Activated CD4-positive, alpha-beta T cell treated with anti-CD3 and anti-CD28 coated beads, Interleukin-2, amount 10 ng/mL, durations not matched to agents 7 days and 5 days (primary cell): ENCODE results near the gene VPS26C. TPM values are rescaled to one million over a fixed set of nuclear protein-coding genes. Genes with fewer than 3 reads are reported as not detected.
A peak's percentile ranks its signal among the peaks of the same experiment; 100 is the strongest.

Source experiments
- CTCF ChIA-PET: fragments of 350-600 bp; sonication (Branson Sonifier 250); formaldehyde crosslinking; loops from one replicate; lab custom pipeline; 2021; ENCODE audit warnings: antibody characterized with exemption; lab: Charles Lee
- POLR2A ChIA-PET: fragments of 350-600 bp; sonication (Branson Sonifier 250); formaldehyde crosslinking; loops from one replicate; lab custom pipeline; 2021; ENCODE audit warnings: antibody characterized with exemption; lab: Charles Lee
- DNase-seq: peaks from one replicate; pipeline ENCODE4 v3.0.0-alpha.2; 2020
- H3K27ac Mint-ChIP-seq: one replicate; pipeline ENCODE4 v1.8.0; 2021; ENCODE audit warnings: mild to moderate bottlenecking, moderate library complexity, mixed read lengths
- H3K27me3 Mint-ChIP-seq: one replicate; pipeline ENCODE4 v1.8.0; 2021; ENCODE audit warnings: mixed read lengths
- H3K36me3 Mint-ChIP-seq: one replicate; pipeline ENCODE4 v1.8.0; 2021; ENCODE audit warnings: low read depth, mixed read lengths
- H3K4me1 Mint-ChIP-seq: one replicate; pipeline ENCODE4 v1.8.0; 2021; ENCODE audit warnings: mixed read lengths
- H3K4me3 Mint-ChIP-seq: one replicate; pipeline ENCODE4 v1.8.0; 2021; ENCODE audit warnings: mild to moderate bottlenecking, moderate library complexity, mixed read lengths
- H3K9me3 Mint-ChIP-seq: one replicate; pipeline ENCODE4 v1.8.0; 2021; ENCODE audit warnings: mixed read lengths
- total RNA-seq, 2 experiments: library from RNA; stranded (reverse); gene quantifications; one replicate each; pipeline ENCODE4 v1.2.3, GENCODE V29; 2021

VPS26C gene
- total RNA-seq, 2 experiments from 2014 or later: 80.1 to 85.6 TPM

DNA sequence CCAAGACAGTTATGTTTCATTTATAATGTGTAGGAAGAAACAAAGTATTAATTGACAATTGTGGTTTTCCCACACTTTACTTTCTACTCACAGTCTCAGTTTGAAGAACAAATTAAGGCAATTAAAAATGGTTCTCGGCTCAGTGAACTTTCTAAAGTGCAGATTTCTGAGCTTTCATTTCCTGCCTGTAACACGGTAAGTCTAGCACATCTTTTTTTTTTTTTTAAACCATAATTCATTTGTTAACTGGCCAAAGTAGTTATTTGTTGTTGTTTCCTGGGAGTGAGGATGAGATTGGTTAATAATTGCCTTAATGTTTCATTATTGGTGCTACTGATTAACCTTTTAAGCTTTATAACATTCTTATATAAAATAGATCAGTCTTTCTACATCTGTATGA is 75.1 kb downstream of the VPS26C start:
- Mint-ChIP-seq H3K27ac (peak overlapping the region; percentile 25), H3K27me3 (no peaks in the 10 kb centered on the region), H3K4me3 (no peak overlapping the region), H3K36me3 (peaks cover 33% of the 10 kb centered on the region), H3K4me1 (peaks cover 8% of the 10 kb centered on the region), H3K9me3 (no peaks in the 10 kb centered on the region)
- ChIA-PET POLR2A (interaction anchor here (0.6 kb wide), 2 partner anchors 29 to 112 kb away, joined by 4 to 8 read pairs; no protein-coding TSS in a partner anchor), CTCF (interaction anchor here (0.6 kb wide), 1 partner anchor 17 kb away, joined by 3 read pairs; no protein-coding TSS in a partner anchor)
- DNase-seq: no peak

DNA sequence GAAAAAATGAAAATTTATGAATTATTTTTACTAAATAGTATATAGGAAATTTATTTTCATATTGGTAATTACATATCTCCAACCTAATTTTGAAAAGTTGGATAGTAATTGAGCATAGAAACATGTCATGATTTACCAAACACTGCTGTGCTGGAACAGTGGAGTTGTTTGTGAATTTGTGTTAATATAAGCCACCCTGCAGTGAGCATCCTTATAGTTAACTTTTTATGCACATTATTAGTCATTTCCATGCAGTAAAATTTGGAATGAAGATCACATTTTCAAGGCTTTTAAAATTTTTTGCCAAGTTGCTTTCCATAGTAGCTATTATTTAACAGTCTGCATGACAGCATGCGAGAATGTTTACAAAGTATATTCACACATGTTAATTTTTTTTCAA is 78.3 kb downstream of the VPS26C start:
- DNase-seq: no peak
- peaks cover 37% of the 10 kb centered on the region for H3K36me3 Mint-ChIP-seq
- H3K27ac Mint-ChIP-seq: no peak overlapping the region
- no peak overlapping the region for H3K4me3 Mint-ChIP-seq
- peaks cover 19% of the 10 kb centered on the region for H3K4me1 Mint-ChIP-seq
- CTCF ChIA-PET: interaction anchor here (1.2 to 2.2 kb wide), 4 partner anchors 8 to 18 kb away, joined by 3 to 5 read pairs (median 3); no protein-coding TSS in a partner anchor
- POLR2A ChIA-PET: no interaction called here
- no peaks in the 10 kb centered on the region for H3K9me3 Mint-ChIP-seq
- no peaks in the 10 kb centered on the region for H3K27me3 Mint-ChIP-seq

DNA sequence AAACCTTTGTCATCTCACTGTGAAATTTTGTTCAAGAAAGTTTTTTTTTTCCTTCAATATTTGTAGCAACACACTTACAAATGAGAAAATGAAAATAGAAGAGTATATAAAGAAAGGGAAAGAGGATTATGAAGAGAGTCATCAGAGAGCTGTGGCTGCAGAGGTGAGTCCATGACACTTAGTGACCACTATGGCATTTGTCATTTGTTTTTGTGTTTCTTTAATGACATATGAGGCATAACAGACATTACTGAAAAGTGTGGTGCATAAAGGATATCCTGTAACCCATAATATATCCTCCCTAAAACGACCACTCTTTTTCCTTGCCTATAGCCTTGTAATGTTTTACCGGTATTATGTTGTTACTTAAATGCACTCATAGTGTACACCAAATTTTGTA is 80.2 kb downstream of the VPS26C start:
- Mint-ChIP-seq H3K4me1 (peaks cover 19% of the 10 kb centered on the region), H3K27me3 (no peaks in the 10 kb centered on the region), H3K9me3 (no peaks in the 10 kb centered on the region), H3K36me3 (peaks cover 42% of the 10 kb centered on the region), H3K4me3 (no peak overlapping the region), H3K27ac (no peak overlapping the region)
- CTCF ChIA-PET: no interaction called here
- POLR2A ChIA-PET: no interaction called here
- DNase-seq: no peak

DNA sequence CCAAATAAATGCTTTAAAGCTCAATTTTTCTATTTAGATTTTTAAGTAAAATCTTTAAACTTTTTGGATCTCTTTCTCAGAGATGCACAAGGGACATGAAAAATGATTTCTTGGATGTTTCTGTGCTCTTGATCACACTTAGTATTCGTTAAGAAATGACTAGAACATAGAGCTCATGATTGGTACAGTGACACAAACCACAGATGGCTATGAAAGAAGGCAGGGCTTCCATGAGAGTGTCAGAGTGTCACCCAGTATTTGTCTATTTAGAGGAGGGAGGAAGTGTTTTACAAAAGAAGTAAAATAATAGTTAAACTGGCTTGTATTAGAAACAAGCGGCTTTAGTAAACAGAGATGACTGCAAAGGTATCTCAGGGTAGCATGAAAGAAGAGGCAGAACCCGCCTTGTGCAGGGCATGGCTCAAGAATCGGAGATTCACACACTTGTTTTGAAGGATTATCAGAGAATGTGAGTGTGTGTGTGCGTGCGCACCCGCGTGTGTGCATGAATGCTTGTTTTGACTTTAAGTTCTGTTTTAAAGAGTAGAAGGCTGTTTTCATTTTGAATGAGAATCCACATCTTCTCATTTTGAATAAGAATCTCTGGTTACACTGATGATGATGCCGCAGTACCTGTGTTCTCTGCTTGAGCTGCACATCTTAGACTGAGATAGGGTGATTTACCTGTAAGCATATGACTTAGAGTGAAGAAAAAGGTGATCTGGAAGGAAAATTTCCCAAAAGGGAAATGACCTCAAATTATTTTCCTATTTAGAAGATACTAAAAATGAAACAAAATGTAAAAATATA is 82.1 kb downstream of the VPS26C start:
- H3K9me3 Mint-ChIP-seq: peaks cover 2% of the 10 kb centered on the region
- DNase-seq: no peak
- ChIA-PET POLR2A (no interaction called here), CTCF (interaction anchor here (0.6 to 0.7 kb wide), 3 partner anchors 10 to 68 kb away, joined by 3 read pairs; no protein-coding TSS in a partner anchor)
- H3K36me3 Mint-ChIP-seq: peaks cover 41% of the 10 kb centered on the region
- no peak overlapping the region for H3K4me3 Mint-ChIP-seq
- no peaks in the 10 kb centered on the region for H3K27me3 Mint-ChIP-seq
- peaks cover 16% of the 10 kb centered on the region for H3K4me1 Mint-ChIP-seq
- H3K27ac Mint-ChIP-seq: peak overlapping the region; percentile 6

DNA sequence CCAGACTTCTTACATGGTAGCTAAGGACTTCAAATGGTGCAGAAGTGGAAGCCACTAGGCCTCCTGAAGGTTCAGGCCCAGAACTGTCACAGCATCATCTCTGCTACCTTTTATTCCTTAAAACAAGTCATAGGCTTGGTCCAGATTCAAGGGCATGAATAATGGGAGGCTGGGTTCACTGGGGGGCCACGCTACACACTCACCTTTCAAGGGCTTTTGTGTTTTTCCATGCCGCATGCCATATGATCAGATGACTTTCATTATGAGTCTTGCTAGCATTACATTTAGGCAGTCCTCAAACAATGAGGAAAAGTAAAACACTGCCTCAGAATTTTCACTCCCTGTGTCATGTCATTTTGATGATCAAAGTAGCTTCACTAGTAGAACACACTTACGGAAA is 83.4 kb downstream of the VPS26C start:
- peaks cover 16% of the 10 kb centered on the region for H3K4me1 Mint-ChIP-seq
- CTCF ChIA-PET: no interaction called here
- peaks cover 3% of the 10 kb centered on the region for H3K9me3 Mint-ChIP-seq
- H3K27me3 Mint-ChIP-seq: no peaks in the 10 kb centered on the region
- DNase-seq: no peak
- H3K4me3 Mint-ChIP-seq: no peak overlapping the region
- no peak overlapping the region for H3K27ac Mint-ChIP-seq
- POLR2A ChIA-PET: interaction anchor here (0.5 kb wide), 1 partner anchor 34 kb away, joined by 3 read pairs; no protein-coding TSS in a partner anchor
- H3K36me3 Mint-ChIP-seq: peaks cover 44% of the 10 kb centered on the region

DNA sequence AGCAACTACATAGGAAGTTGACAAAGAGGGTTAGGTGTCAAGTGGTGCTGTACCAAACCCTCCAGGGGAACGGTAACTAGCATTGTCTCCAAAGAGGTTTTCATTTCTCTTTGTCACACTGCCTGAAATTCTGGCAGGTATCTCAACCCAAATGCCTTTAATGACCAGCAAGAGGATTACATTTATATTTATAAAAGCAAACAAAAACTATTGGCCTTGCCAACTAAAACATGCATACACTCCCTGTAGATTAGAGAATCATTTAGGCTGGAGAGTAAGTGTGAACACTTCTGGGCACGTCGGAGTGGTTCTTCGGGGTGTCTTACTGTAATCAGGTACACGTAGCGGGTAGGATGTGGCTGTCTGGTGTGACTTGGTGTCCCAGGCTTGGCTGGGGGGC is 84.9 kb downstream of the VPS26C start:
- Mint-ChIP-seq H3K9me3 (peaks cover 3% of the 10 kb centered on the region), H3K4me1 (peaks cover 15% of the 10 kb centered on the region), H3K4me3 (no peak overlapping the region), H3K27me3 (no peaks in the 10 kb centered on the region), H3K36me3 (peaks cover 49% of the 10 kb centered on the region), H3K27ac (no peak overlapping the region)
- ChIA-PET CTCF (no interaction called here), POLR2A (no interaction called here)
- DNase-seq: no peak

DNA sequence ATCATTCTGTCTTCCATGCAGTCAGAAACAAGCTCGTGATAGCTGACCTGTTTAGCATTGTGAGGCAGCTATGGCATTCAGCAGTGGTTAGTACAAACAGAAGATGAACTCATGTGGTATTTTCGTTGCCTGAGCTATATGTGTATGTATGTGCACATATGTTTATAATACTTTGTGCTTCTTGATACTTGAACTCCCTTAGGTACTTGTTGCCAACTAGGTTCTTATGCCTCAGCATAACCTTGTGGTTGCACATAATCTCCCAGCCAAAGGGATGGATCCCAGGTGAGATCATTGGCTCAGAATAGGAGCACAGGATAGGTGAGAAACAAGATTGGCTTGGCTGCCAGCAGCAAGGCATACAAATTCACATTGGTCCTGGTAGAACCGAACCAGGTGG is 86.1 kb downstream of the VPS26C start:
- Mint-ChIP-seq H3K4me3 (no peak overlapping the region), H3K27ac (no peak overlapping the region), H3K9me3 (peaks cover 3% of the 10 kb centered on the region), H3K36me3 (peaks cover 46% of the 10 kb centered on the region), H3K4me1 (peaks cover 9% of the 10 kb centered on the region), H3K27me3 (no peaks in the 10 kb centered on the region)
- no peak for DNase-seq
- CTCF ChIA-PET: interaction anchor here (0.9 to 1.4 kb wide), 2 partner anchors 8 kb away, joined by 3 read pairs; no protein-coding TSS in a partner anchor
- POLR2A ChIA-PET: no interaction called here

DNA sequence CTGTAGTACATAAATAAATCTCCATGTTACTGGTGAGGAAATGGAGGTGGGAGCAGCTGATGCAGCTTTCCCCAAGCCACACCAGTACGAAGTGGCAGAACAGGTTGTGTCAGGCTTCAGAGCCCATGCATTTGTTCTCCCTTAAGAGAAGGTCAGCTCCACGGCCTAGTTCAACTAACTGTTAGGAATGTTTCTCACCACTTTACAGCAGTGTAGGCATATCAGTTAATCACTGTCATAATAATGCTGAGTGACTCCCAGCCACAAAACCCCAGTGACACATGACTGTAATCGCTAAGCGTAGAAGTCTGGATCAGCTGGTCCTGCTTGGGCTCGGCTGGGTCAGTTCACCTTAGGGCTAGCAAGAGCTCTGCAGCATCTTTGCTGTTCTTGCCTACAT is 90.4 kb downstream of the VPS26C start:
- POLR2A ChIA-PET: no interaction called here
- Mint-ChIP-seq H3K4me3 (no peak overlapping the region), H3K27me3 (no peaks in the 10 kb centered on the region), H3K27ac (no peak overlapping the region), H3K4me1 (no peaks in the 10 kb centered on the region), H3K9me3 (peaks cover 3% of the 10 kb centered on the region), H3K36me3 (peaks cover 42% of the 10 kb centered on the region)
- no peak for DNase-seq
- CTCF ChIA-PET: interaction anchor here (0.8 kb wide), 1 partner anchor 10 kb away, joined by 3 read pairs; no protein-coding TSS in a partner anchor

Other genes starting within 250 kb of the VPS26C start
- gene PIGP, start 194.3 kb downstream of the VPS26C start, total RNA-seq: 10 to 100 TPM; 13.5 to 21.7 TPM
- 10 to 100 TPM; 49.4 to 52.5 TPM for gene TTC3, start 194.1 kb downstream of the VPS26C start, total RNA-seq
- gene DYRK1A, start 99.4 kb upstream of the VPS26C start, total RNA-seq: 100 to 1,000 TPM in 1 of 2 experiments, 10 to 100 TPM in 1; 85.6 to 108 TPM